Stomach (tissue), 9 donors: ENCODE data around the gene SSH3. TPM values are rescaled to one million over a fixed set of nuclear protein-coding genes. Genes with fewer than 3 reads are reported as not detected.

Source experiments
- DNase-seq, 2 donors: peaks; one replicate each; pipeline versions ENCODE4 v3.0.0 to v3.0.0-alpha.2; 2013 to 2019
- H3K27ac ChIP-seq, 5 donors: fragments of 200-600 bp in 4 of 5; sonication (generic) in 4 of 5; one replicate each; pipeline ENCODE4 v1.5.1; 2013 to 2019; ENCODE audit warnings: mild to moderate bottlenecking in 1 of 5, moderate library complexity in 1 of 5
- H3K27me3 ChIP-seq, 3 donors: fragments of 200-600 bp; sonication (generic); one replicate each; pipeline ENCODE4 v1.5.1; 2017 to 2019; ENCODE audit warnings: mixed run types in 1 of 3
- H3K36me3 ChIP-seq, 4 donors: fragments of 200-600 bp; sonication (generic); 1 replicate in 3 of 4; 2 replicates in 1 of 4; pipeline ENCODE4 v1.5.1; 2016 to 2019
- H3K4me1 ChIP-seq, 4 donors: fragments of 200-600 bp; sonication (generic); one replicate each; pipeline ENCODE4 v1.5.1; 2016 to 2019
- H3K4me3 ChIP-seq, 4 donors: fragments of 200-600 bp; sonication (generic) in 3 of 4; one replicate each; pipeline ENCODE4 v1.5.1; 2016 to 2019; ENCODE audit warnings: mild to moderate bottlenecking in 1 of 4
- H3K9me3 ChIP-seq, 4 donors: fragments of 200-600 bp; sonication (generic); one replicate each; pipeline ENCODE4 v1.5.1; 2016 to 2019
- CTCF ChIP-seq, 7 experiments: fragments of 450-650 bp in 4 of 7; fragments of 200-600 bp in 3 of 7; sonication (generic) in 3 of 7; IDR thresholded peaks; one replicate each; pipeline ENCODE4 v1.5.1; 2016 to 2019; ENCODE audit warnings: antibody characterized with exemption in 7 of 7, control low read depth in 2 of 7, mild to moderate bottlenecking in 1 of 7
- EP300 ChIP-seq: sonication (generic); formaldehyde crosslinking; IDR thresholded peaks from one replicate; pipeline ENCODE4 v1.6.1; 2017; ENCODE audit warnings: antibody characterized with exemption
- POLR2A ChIP-seq, 4 donors: fragments of 450-650 bp; IDR thresholded peaks; one replicate each; pipeline ENCODE4 v1.6.1; 2016; ENCODE audit warnings: antibody characterized with exemption in 4 of 4, control low read depth in 2 of 4, mild to moderate bottlenecking in 1 of 4, moderate library complexity in 1 of 4
- POLR2AphosphoS5 ChIP-seq, 3 donors: sonication (generic); formaldehyde crosslinking; IDR thresholded peaks; one replicate each; pipeline ENCODE4 v1.6.1; 2016; ENCODE audit warnings: antibody characterized with exemption in 3 of 3
- WGBS, 5 donors: extraction: QIAGEN DNeasy Blood & Tissue Kit in 3 of 5; methylation state at CpG; one replicate each; pipeline versions ENCODE4 v1.1.5 to v1.1.7; 2013 to 2018; 5-methylcytosine and 5-hydroxymethylcytosine counted together
- intact Hi-C: fragments of 100-400 bp; cut with DNase I; formaldehyde crosslinking; loops from one replicate; pipeline ENCODE4 v1.15.1; 2023; ENCODE audit warnings: low total_unique reads
- polyA plus RNA-seq, 3 donors: library from polyadenylated mRNA; stranded (reverse); fragments of 200-250 nt; gene quantifications; one replicate each; pipeline ENCODE4 v1.2.3, GENCODE V29; 2013
- total RNA-seq, 5 donors: library from RNA; depleted of rRNA; stranded (reverse); fragments of >200 nt; gene quantifications; one replicate each; pipeline versions ENCODE4 v1.1.0 to v1.2.3, GENCODE V29; 2014 to 2016
- donor health status: healthy with polysubstance abuse.
- donor health status: Bipolar disorder and iron deficiency.
- donor health status: healthy.

Gene SSH3
- total and polyA plus RNA-seq, 8 donors = 18.8 to 217 (median 34.9) TPM

- no peak for TF ChIP-seq POLR2A (IDR thresholded peaks at IDR 0.05)
- no peak for TF ChIP-seq CTCF (IDR thresholded peaks at IDR 0.05)
- no peak for TF ChIP-seq EP300
- no peak for TF ChIP-seq POLR2AphosphoS5 (IDR thresholded peaks at IDR 0.05)
Measured at GRCh38 chr11:67352546-67353316, 49.4 kb downstream of the SSH3 start.

GRCh38 chr11:67353317-67354074 is 50.2 kb downstream of the SSH3 start, which contains the start of gene POLD4:
Gene POLD4, minus strand, starts transcription at chr11:67353546. Its CDS starts 147 bp downstream, at chr11:67353399.
- Histone ChIP-seq H3K27me3 (no peaks in the 10 kb centered on the region), H3K4me1 (peaks cover 66 to 90% (median 82%) of the 10 kb centered on the region in 4 donors), H3K9me3 (no peaks in the 10 kb centered on the region), H3K36me3 (peaks cover 0 to 7% (median 0%) of the 10 kb centered on the region in 4 donors), H3K27ac (peak within 1 kb of the TSS; percentile 99 to 100 (median 100)), H3K4me3 (peak within 1 kb of the TSS; percentile 55 to 78 (median 70))
- DNase-seq = peak; percentile 99
- WGBS, 5 donors = 0 to 1% (median 0%) methylated on average over 30 to 37 of the region's 37 CpGs
- intact Hi-C loops = no loop called here
- TF ChIP-seq POLR2AphosphoS5 (IDR thresholded peaks at IDR 0.05) = peak; percentile 1 to 87 (median 82)
- no peak for TF ChIP-seq CTCF (IDR thresholded peaks at IDR 0.05)
- TF ChIP-seq POLR2A (IDR thresholded peaks at IDR 0.05) = peak in 2 of 4 donors; percentile 79 to 80
- peak; percentile 43 for TF ChIP-seq EP300

More at GRCh38 chr11:67352546-67353316, 49.4 kb downstream of the SSH3 start:
- no peaks in the 10 kb centered on the region for H3K27me3 ChIP-seq
- intact Hi-C loops = no loop called here
- H3K4me3 ChIP-seq = peak overlapping the region; percentile 55 to 78 (median 70)
- peak overlapping the region; percentile 99 to 100 (median 100) for H3K27ac ChIP-seq
- H3K9me3 ChIP-seq = no peaks in the 10 kb centered on the region
- peaks cover 65 to 90% (median 79%) of the 10 kb centered on the region in 4 donors for H3K4me1 ChIP-seq
- 10 to 19% (median 12%) methylated on average over 15 to 25 of the region's 25 CpGs for WGBS, 5 donors
- H3K36me3 ChIP-seq = peaks cover 0 to 7% (median 0%) of the 10 kb centered on the region in 4 donors
- DNase-seq = peak; percentile 59 to 78

- peak; percentile 68 to 88 for DNase-seq
- H3K4me1 ChIP-seq = peaks cover 66 to 89% (median 79%) of the 10 kb centered on the region in 4 donors
- H3K9me3 ChIP-seq = no peaks in the 10 kb centered on the region
- TF ChIP-seq POLR2A (IDR thresholded peaks at IDR 0.05) = no peak
- peak; percentile 50 for TF ChIP-seq EP300
- TF ChIP-seq POLR2AphosphoS5 (IDR thresholded peaks at IDR 0.05) = peak; percentile 32 to 95 (median 72)
- H3K4me3 ChIP-seq = peak overlapping the region; percentile 55 to 78 (median 70)
- peaks cover 0 to 7% (median 0%) of the 10 kb centered on the region in 4 donors for H3K36me3 ChIP-seq
- intact Hi-C loops = no loop called here
- H3K27me3 ChIP-seq = no peaks in the 10 kb centered on the region
- peak overlapping the region; percentile 99 to 100 (median 100) for H3K27ac ChIP-seq
- WGBS, 5 donors = 12 to 20% (median 15%) methylated on average over 8 of the region's 8 CpGs
Measured at GRCh38 chr11:67354075-67355022, 51.0 kb downstream of the SSH3 start.

DNA sequence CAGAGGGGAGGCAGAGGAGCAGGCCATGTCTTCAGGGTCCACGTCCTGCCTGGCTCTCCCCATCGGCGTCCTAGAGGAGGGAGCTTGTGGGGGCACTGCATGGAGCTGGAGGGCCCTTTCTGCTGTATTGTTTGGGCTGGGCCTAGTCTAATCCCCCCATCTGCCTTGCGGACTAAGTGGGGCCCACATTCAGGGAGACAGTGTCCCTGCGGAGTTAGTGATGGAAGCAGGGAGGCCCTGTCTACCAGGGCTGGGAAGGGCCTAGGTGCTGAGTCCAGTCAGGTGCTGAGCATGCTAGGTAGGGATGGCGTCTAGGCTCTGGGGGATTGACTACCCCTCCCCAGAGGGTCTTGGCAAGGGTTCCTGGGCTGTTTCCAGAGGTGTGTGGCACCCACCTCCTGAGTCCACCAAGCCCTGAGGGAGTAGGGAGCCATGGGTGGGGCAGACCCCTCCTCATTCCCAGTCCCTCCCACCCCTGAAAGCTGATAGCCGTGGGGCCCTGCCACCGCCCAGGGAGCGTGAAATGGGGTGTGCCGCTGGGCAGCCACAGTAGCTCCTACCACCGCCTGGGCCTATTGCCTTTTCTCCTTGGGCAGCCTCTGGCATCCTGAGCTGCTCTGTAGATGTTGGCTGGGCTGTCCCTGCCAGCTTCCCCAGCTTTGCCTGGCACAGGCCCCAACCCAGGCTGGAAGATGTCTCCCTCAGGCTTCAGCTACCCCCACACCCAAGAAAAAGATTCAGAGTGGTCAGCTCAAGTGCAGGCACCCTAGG is 51.9 kb downstream of the SSH3 start:
- Histone ChIP-seq H3K27me3 (no peaks in the 10 kb centered on the region), H3K4me1 (peaks cover 66 to 80% (median 74%) of the 10 kb centered on the region in 4 donors), H3K27ac (peak overlapping the region; percentile 91 to 100 (median 100)), H3K36me3 (peaks cover 0 to 7% (median 0%) of the 10 kb centered on the region in 4 donors), H3K9me3 (no peaks in the 10 kb centered on the region), H3K4me3 (peak overlapping the region in 1 of 4 donors; percentile 13)
- peak in 1 of 2 donors; percentile 58 for DNase-seq
- intact Hi-C loops = no loop called here
- WGBS, 5 donors = 50 to 75% (median 71%) methylated on average over 7 to 11 of the region's 11 CpGs
- TF ChIP-seq POLR2AphosphoS5 (IDR thresholded peaks at IDR 0.05) = no peak
- no peak for TF ChIP-seq CTCF (IDR thresholded peaks at IDR 0.05)
- TF ChIP-seq EP300 = no peak
- no peak for TF ChIP-seq POLR2A (IDR thresholded peaks at IDR 0.05)
